ENCODE results near the gene LRRC75A.
A peak's percentile ranks its signal among the peaks of the same experiment; 100 is the strongest.

LRRC75A gene

GRCh38 chr17:16494059-16494458 lies 2.1 kb upstream of the LRRC75A start:
- DNase-seq, result no peak

- DNase-seq, result no peak
These were observed 1.6 kb upstream of the LRRC75A start for GRCh38 chr17:16493531-16494046.

GRCh38 chr17:16492613-16493530 lies 879 bp upstream of the LRRC75A start:
- no peak for DNase-seq

GRCh38 chr17:16491131-16491702 lies 776 bp downstream of the LRRC75A start:
- no peak for DNase-seq

- no peak for DNase-seq
These were observed 2.6 kb downstream of the LRRC75A start for GRCh38 chr17:16489431-16489830.

GRCh38 chr17:16488968-16489337 lies 3.0 kb downstream of the LRRC75A start:
- no peak for DNase-seq

GRCh38 chr17:16488186-16488967 lies 3.6 kb downstream of the LRRC75A start:
- DNase-seq, result peak in 1 of 56 donors; percentile 10

- peak in 44 of 56 donors; percentile 31 to 87 (median 60) for DNase-seq
These were observed 5.4 kb downstream of the LRRC75A start for GRCh38 chr17:16486373-16487250.

GRCh38 chr17:16484445-16485175 lies 7.4 kb downstream of the LRRC75A start:
- DNase-seq, result peak in 14 of 56 donors; percentile 15 to 47 (median 36)

- no peak for DNase-seq
These were observed 8.9 kb downstream of the LRRC75A start for GRCh38 chr17:16483021-16483645.

- no peak for DNase-seq
These were observed 9.7 kb downstream of the LRRC75A start for GRCh38 chr17:16482253-16482652.

- DNase-seq, result no peak
These were observed 11.0 kb downstream of the LRRC75A start for GRCh38 chr17:16480995-16481394.

- DNase-seq, result no peak
These were observed 12.7 kb downstream of the LRRC75A start for GRCh38 chr17:16479264-16479663.

GRCh38 chr17:16478649-16479048 lies 13.3 kb downstream of the LRRC75A start:
- DNase-seq, result no peak

GRCh38 chr17:16477666-16478065 lies 14.3 kb downstream of the LRRC75A start:
- DNase-seq, result no peak

- no peak for DNase-seq
These were observed 14.7 kb downstream of the LRRC75A start for GRCh38 chr17:16477255-16477654.

GRCh38 chr17:16475179-16475704 lies 16.8 kb downstream of the LRRC75A start:
- peak in 2 of 56 donors; percentile 25 to 29 for DNase-seq

GRCh38 chr17:16474012-16474725 lies 17.8 kb downstream of the LRRC75A start:
- no peak for DNase-seq
